ENCODE results near the gene GNA12.

DNA sequence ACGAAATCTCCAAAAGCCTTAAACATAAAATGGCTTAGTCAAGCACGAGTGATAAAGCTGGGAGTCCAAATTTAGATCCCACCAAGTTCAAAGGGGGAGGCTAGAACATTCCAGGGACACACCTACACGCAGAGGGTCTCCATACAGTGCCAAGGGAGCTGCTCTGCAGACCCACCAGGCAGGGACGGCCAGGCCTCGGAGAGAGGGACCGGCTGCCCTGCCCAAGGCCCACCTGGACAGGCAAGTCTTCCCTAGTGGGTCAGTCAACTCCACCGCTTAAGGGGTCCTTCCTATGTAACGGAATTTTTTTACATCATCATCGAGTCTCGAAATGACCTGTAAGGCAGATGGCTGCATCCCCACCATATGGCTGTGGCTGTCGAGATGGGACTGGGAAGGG is 127.6 kb downstream of the GNA12 start:
- TF ChIP-seq GATA2 (IDR thresholded peaks at IDR 0.05; ENCODE audit: low read depth, low read length) (no peak), GATA3 (IDR thresholded peaks at IDR 0.05; ENCODE audit: low read depth, low read length) (no peak)

Data from SH-SY5Y (cell line).